Lung (tissue), 12 donors: ENCODE measurements around the gene TAB2. TPM values are rescaled to one million over a fixed set of nuclear protein-coding genes. Genes with fewer than 3 reads are reported as not detected.

Experiments used
- ATAC-seq: fragments of 200-7000 bp; cut with Tn5 transposase; one replicate; pipeline ENCODE4 v1.9.1; 2020; ENCODE audit warnings: moderate number of reproducible peaks; ENCODE audit not compliant: insufficient read depth, low FRiP score
- DNase-seq, 3 donors: peaks; one replicate each; pipeline ENCODE4 v3.0.0-alpha.2; 2013 to 2017
- H3K27ac ChIP-seq, 2 donors: one replicate each; pipeline ENCODE4 v1.5.1; 2013; ENCODE audit warnings: mild to moderate bottlenecking in 2 of 2, moderate library complexity in 2 of 2, control low read depth in 1 of 2, inconsistent platforms in 1 of 2, low read depth in 1 of 2, low read length in 1 of 2
- H3K27me3 ChIP-seq, 3 donors: one replicate each; pipeline ENCODE4 v1.5.1; 2013; ENCODE audit warnings: low read length in 2 of 3; ENCODE audit not compliant: control insufficient read depth in 3 of 3, insufficient read depth in 3 of 3
- H3K36me3 ChIP-seq, 4 donors: one replicate each; pipeline ENCODE4 v1.5.1; 2013; ENCODE audit warnings: low read length in 4 of 4, mild to moderate bottlenecking in 1 of 4, moderate library complexity in 1 of 4; ENCODE audit not compliant: control insufficient read depth in 4 of 4, insufficient read depth in 4 of 4
- H3K4me1 ChIP-seq, 5 donors: one replicate each; pipeline ENCODE4 v1.5.1; 2013; ENCODE audit warnings: low read length in 5 of 5, mild to moderate bottlenecking in 2 of 5, moderate library complexity in 1 of 5; ENCODE audit not compliant: control insufficient read depth in 5 of 5, insufficient read depth in 5 of 5
- H3K4me3 ChIP-seq: one replicate; pipeline ENCODE4 v1.5.1; 2013; ENCODE audit warnings: mild to moderate bottlenecking, control low read depth, moderate library complexity
- H3K9ac ChIP-seq, 2 donors: one replicate each; pipeline ENCODE4 v1.5.1; 2013; ENCODE audit warnings: low read length in 2 of 2, control low read depth in 1 of 2; ENCODE audit not compliant: insufficient read depth in 1 of 2
- H3K9me3 ChIP-seq, 4 donors: one replicate each; pipeline ENCODE4 v1.5.1; 2013; ENCODE audit warnings: low read length in 3 of 4, mild to moderate bottlenecking in 1 of 4, moderate library complexity in 1 of 4; ENCODE audit not compliant: control insufficient read depth in 4 of 4, insufficient read depth in 3 of 4
- WGBS, 2 donors: extraction: QIAGEN DNeasy Blood & Tissue Kit; methylation state at CpG; one replicate each; pipeline ENCODE4 v1.1.7; 2013; 5-methylcytosine and 5-hydroxymethylcytosine counted together
- polyA plus RNA-seq, 2 donors: library from polyadenylated mRNA; stranded (reverse); fragments of 200-250 nt; gene quantifications; one replicate each; pipeline ENCODE4 v1.2.1, GENCODE V29; 2013
- total RNA-seq, 2 donors: library from RNA; depleted of rRNA in 1 of 2; stranded (reverse); fragments of >200 nt in 1 of 2; gene quantifications; one replicate each; pipeline ENCODE4 v1.2.1, GENCODE V29; 2014 to 2021
- TF ChIP-seq, protein P1 (sequence below): IDR thresholded peaks from 2 replicates; pipeline ENCODE4 v1.5.1; 2012; ENCODE audit warnings: mild to moderate bottlenecking; ENCODE audit errors: control extremely low read depth, extremely low read depth
- donor health status: control.
- donor health status: control.
- donor health status: Bipolar disorder and iron deficiency.
- donor health status: healthy.
- donor health status: DM: yes; HTN: yes; CAD: no.

The TAB2 gene
- total and polyA plus RNA-seq, 4 donors, result 15.8 to 75.9 (median 33.2) TPM

DNA sequence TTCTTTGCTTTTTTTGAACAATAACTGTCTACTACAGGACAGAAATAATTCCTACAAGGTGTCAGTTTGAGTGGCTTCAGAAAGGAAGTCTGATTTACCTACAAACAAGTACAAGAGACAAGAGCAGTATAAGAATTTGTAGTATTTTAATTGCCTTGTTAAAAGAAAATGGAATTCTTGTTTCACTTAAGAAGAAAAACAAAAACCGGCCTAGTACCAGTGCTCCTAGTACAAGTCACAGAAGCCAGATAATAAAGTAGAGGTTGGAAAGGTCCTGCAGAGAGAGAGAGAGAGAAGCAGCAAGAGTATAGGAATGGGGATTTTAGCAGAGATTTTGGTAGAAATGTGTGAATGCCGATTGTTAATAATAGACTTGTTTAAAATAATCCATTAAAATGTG is 6.4 kb downstream of the TAB2 start:
- DNase-seq (no peak), ATAC-seq (no peak)
- no peaks in the 10 kb centered on the region for H3K36me3 ChIP-seq
- no peaks in the 10 kb centered on the region for H3K27me3 ChIP-seq
- no peak overlapping the region for H3K27ac ChIP-seq
- WGBS, 2 donors, result 48 to 69% methylated on average over 2 of the region's 2 CpGs
- H3K4me3 ChIP-seq, result no peak overlapping the region
- H3K4me1 ChIP-seq, result peaks cover 0 to 46% (median 7%) of the 10 kb centered on the region in 5 donors
- TF ChIP-seq, protein P1, sequence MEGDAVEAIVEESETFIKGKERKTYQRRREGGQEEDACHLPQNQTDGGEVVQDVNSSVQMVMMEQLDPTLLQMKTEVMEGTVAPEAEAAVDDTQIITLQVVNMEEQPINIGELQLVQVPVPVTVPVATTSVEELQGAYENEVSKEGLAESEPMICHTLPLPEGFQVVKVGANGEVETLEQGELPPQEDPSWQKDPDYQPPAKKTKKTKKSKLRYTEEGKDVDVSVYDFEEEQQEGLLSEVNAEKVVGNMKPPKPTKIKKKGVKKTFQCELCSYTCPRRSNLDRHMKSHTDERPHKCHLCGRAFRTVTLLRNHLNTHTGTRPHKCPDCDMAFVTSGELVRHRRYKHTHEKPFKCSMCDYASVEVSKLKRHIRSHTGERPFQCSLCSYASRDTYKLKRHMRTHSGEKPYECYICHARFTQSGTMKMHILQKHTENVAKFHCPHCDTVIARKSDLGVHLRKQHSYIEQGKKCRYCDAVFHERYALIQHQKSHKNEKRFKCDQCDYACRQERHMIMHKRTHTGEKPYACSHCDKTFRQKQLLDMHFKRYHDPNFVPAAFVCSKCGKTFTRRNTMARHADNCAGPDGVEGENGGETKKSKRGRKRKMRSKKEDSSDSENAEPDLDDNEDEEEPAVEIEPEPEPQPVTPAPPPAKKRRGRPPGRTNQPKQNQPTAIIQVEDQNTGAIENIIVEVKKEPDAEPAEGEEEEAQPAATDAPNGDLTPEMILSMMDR, result no peak
- no peak overlapping the region for H3K9ac ChIP-seq
- no peaks in the 10 kb centered on the region for H3K9me3 ChIP-seq

DNA sequence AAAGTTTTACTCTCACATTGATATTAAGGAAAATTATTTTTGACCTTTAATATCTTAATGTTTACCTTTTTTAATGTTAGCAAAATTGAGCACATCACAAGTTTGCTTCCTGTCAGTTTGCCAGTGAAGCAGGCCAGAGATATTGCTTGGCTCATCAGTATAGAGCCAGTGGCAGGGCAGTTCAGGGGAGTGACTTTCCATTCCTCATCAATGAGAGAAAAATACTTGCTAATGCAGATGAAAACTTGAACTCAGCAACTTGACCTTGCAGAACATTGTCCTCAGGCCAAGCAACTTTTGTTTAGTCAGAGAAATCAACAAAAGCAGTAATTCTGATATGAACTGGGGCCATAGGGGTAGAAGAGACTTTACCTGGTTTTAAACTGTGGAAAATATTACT is 6.9 kb downstream of the TAB2 start:
- TF ChIP-seq, protein P1, result no peak
- peaks cover 0 to 43% (median 7%) of the 10 kb centered on the region in 5 donors for H3K4me1 ChIP-seq
- no peak overlapping the region for H3K27ac ChIP-seq

DNA sequence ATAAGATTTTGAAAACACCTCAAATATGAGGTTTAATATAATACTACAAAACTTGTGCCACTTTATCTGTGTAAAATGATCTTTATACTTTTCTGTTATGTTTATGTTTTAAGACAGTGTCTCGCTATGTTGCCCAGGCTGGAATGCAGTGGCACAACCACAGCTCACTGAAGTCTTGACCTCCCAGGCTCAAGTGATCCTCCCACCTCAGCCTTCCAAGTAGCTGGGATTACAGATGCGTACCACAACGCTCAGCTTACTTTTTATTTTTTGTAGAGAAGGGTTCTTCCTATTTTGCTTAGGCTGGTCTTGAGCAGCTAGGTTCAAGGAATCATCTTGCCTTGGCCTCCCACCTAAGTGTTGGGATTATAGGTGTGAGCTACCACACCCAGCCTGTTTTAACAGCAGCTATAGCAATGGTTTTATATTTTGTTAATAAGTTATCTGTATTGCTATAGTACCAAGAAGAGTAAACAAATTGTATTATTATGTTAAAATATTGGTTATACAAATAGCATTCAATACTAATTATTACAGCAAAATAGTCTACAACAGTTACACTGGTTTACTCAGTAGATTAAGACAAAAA is 8.2 kb downstream of the TAB2 start:
- WGBS, 2 donors, result 74 to 87% methylated on average over 3 of the region's 3 CpGs

More for the DNA sequence above, 6.9 kb downstream of the TAB2 start:
- Histone ChIP-seq H3K4me3 (no peak overlapping the region), H3K36me3 (no peaks in the 10 kb centered on the region), H3K27me3 (no peaks in the 10 kb centered on the region), H3K9ac (no peak overlapping the region), H3K9me3 (no peaks in the 10 kb centered on the region)
- ATAC-seq (no peak), DNase-seq (no peak)

More for the DNA sequence above, 8.2 kb downstream of the TAB2 start:
- H3K27me3 ChIP-seq, result no peaks in the 10 kb centered on the region
- H3K4me3 ChIP-seq, result no peak overlapping the region
- no peaks in the 10 kb centered on the region for H3K36me3 ChIP-seq
- no peak for DNase-seq
- H3K27ac ChIP-seq, result no peak overlapping the region
- H3K4me1 ChIP-seq, result peaks cover 0 to 30% (median 7%) of the 10 kb centered on the region in 5 donors
- TF ChIP-seq, protein P1, result no peak
- no peak overlapping the region for H3K9ac ChIP-seq
- no peaks in the 10 kb centered on the region for H3K9me3 ChIP-seq
- ATAC-seq, result no peak
